ENCODE measurements around the gene CALD1. TPM values are rescaled to one million over a fixed set of nuclear protein-coding genes. Genes with fewer than 3 reads are reported as not detected.

The CALD1 gene
- total and polyA plus RNA-seq, 2 experiments from 2014 or later: 132 to 842 TPM

GRCh38 chr7:134938141-134938540, 158.7 kb downstream of the CALD1 start (continued):
- no peak for TF ChIP-seq REST (IDR thresholded peaks at IDR 0.05; ENCODE audit: unreplicated experiment)
- no peak for TF ChIP-seq POLR2AphosphoS5 (IDR thresholded peaks at IDR 0.05; ENCODE audit: low read depth)
- no peak for TF ChIP-seq JUNB (IDR thresholded peaks at IDR 0.05; ENCODE audit: unreplicated experiment)
- no peak for TF ChIP-seq ETS1 (IDR thresholded peaks at IDR 0.05)
- TF ChIP-seq NANOG (IDR thresholded peaks at IDR 0.05; ENCODE audit: borderline replicate concordance): no peak

- no peaks in the 10 kb centered on the region for H3K9me2 ChIP-seq (ENCODE audit: insufficient read depth)
- no peaks in the 10 kb centered on the region; the same call in 1 of the 2 replicates for H3K36me3 ChIP-seq (ENCODE audit: insufficient read depth)
- ATAC-seq (no peak), DNase-seq (ENCODE audit: low spot score) (no peak)
- no peaks in the 10 kb centered on the region for H3F3A ChIP-seq (replicated peaks; ENCODE audit: low read depth)
- H3K27ac ChIP-seq (ENCODE audit: low read depth): no peak overlapping the region
- no peaks in the 10 kb centered on the region for H3K79me2 ChIP-seq (replicated peaks; ENCODE audit: insufficient read depth)
- Mint-ChIP-seq H3K9me3 (no peaks in the 10 kb centered on the region), H3K36me3 (ENCODE audit: low read depth) (peaks cover 14% of the 10 kb centered on the region), H3K27ac (no peak overlapping the region), H3K27me3 (ENCODE audit: insufficient read depth, low read depth, poor library complexity) (peaks cover 3% of the 10 kb centered on the region), H3K4me3 (no peak overlapping the region), H3K4me1 (peaks cover 21% of the 10 kb centered on the region)
- H3K4me3 ChIP-seq: no peak overlapping the region
- no peaks in the 10 kb centered on the region for H3K4me1 ChIP-seq (ENCODE audit: insufficient read depth)
- no peak overlapping the region for H2AFZ ChIP-seq
- TF ChIP-seq ETS1 (IDR thresholded peaks at IDR 0.05) (no peak), POLR2AphosphoS5 (IDR thresholded peaks at IDR 0.05; ENCODE audit: low read depth) (no peak), CREB1 (CRISPR knock-in tag; IDR thresholded peaks at IDR 0.05; ENCODE audit: low read depth) (no peak)
- no peak overlapping the region for H3K4me2 ChIP-seq
- no peaks in the 10 kb centered on the region for H4K20me1 ChIP-seq (replicated peaks; ENCODE audit: insufficient read depth)
- no peaks in the 10 kb centered on the region for H3K27me3 ChIP-seq (ENCODE audit: insufficient read depth)
Measured at GRCh38 chr7:134939136-134939535, 159.7 kb downstream of the CALD1 start.

- Histone ChIP-seq H3K4me3 (no peak overlapping the region), H3K36me3 (ENCODE audit: insufficient read depth) (peaks cover 4% of the 10 kb centered on the region), H3K79me2 (replicated peaks; ENCODE audit: insufficient read depth) (no peaks in the 10 kb centered on the region), H3K4me1 (ENCODE audit: insufficient read depth) (no peaks in the 10 kb centered on the region), H3K4me2 (no peak overlapping the region), H3K9me2 (ENCODE audit: insufficient read depth) (no peaks in the 10 kb centered on the region), H3K27me3 (ENCODE audit: insufficient read depth) (no peaks in the 10 kb centered on the region), H3K27ac (ENCODE audit: low read depth) (no peak overlapping the region), H2AFZ (no peak overlapping the region), H4K20me1 (replicated peaks; ENCODE audit: insufficient read depth) (no peaks in the 10 kb centered on the region), H3F3A (replicated peaks; ENCODE audit: low read depth) (no peaks in the 10 kb centered on the region)
- Mint-ChIP-seq H3K27me3 (ENCODE audit: insufficient read depth, low read depth, poor library complexity) (no peaks in the 10 kb centered on the region), H3K36me3 (ENCODE audit: low read depth) (peaks cover 2% of the 10 kb centered on the region; the same call in 2 of the 3 replicates), H3K4me3 (no peak overlapping the region), H3K4me1 (peaks cover 21% of the 10 kb centered on the region), H3K27ac (peak overlapping the region; percentile 60), H3K9me3 (no peaks in the 10 kb centered on the region)
- ATAC-seq: no peak
- DNase-seq (ENCODE audit: low spot score): no peak
- TF ChIP-seq EZH2phosphoT487 (IDR thresholded peaks at IDR 0.05; ENCODE audit: unreplicated experiment) (no peak), ETS1 (IDR thresholded peaks at IDR 0.05) (no peak), JUNB (IDR thresholded peaks at IDR 0.05; ENCODE audit: unreplicated experiment) (no peak)
Measured at GRCh38 chr7:134940729-134941128, 161.3 kb downstream of the CALD1 start.

Data from GM23338 (cell line).